Measurements from ENCODE around the gene LAMA5. TPM values are rescaled to one million over a fixed set of nuclear protein-coding genes. Genes with fewer than 3 reads are reported as not detected.

The LAMA5 gene
- total RNA-seq, 1 experiment from 2014 or later: 321 TPM

DNA sequence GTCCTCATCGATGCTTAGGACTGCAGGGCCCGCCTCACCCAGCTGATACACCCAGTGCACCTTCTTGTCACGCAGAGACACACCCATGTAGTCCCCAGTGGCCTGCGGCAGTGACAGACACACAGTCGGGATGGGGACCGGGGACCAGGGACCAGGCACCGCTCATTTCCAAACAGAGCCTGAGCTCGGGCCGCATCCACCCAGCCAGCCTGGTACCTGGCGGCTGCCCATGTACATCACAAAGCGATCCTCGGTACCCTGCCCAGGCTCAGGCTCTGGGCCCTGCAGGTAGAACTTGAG is 52.8 kb downstream of the LAMA5 start:
- no peak for ATAC-seq
- Histone ChIP-seq H4K20me1 (ENCODE audit: insufficient read depth) (no peaks in the 10 kb centered on the region), H3K9me3 (ENCODE audit: control insufficient read depth in 1 of 2, insufficient read depth in 1 of 2, low read depth in 1 of 2, low read length in 2 of 2) (no peaks in the 10 kb centered on the region), H3K4me1 (ENCODE audit: control insufficient read depth in 1 of 2, insufficient read depth in 2 of 2, low read length in 2 of 2) (no peaks in the 10 kb centered on the region), H3K9ac (ENCODE audit: low read length) (no peak overlapping the region), H3K27ac (ENCODE audit: low read depth, low read length) (no peak overlapping the region), H3K4me3 (replicated peaks in 1 of 2; ENCODE audit: low read depth in 1 of 2, low read length in 2 of 2) (no peak overlapping the region), H3K79me2 (ENCODE audit: insufficient read depth, low read length) (peaks cover 7% of the 10 kb centered on the region; the same call in 1 of the 2 replicates), H2AFZ (ENCODE audit: low read depth, low read length, poor library complexity, severe bottlenecking) (no peak overlapping the region), H3K9me2 (ENCODE audit: insufficient read depth) (no peaks in the 10 kb centered on the region), H3K4me2 (ENCODE audit: low read length) (no peak overlapping the region), H3K36me3 (ENCODE audit: control insufficient read depth in 1 of 2, insufficient read depth in 2 of 2, low read length in 2 of 2) (peaks cover 17 to 42% of the 10 kb centered on the region in 2 experiments), H3K27me3 (ENCODE audit: insufficient read depth, low read length) (no peaks in the 10 kb centered on the region)
- POLR2A ChIA-PET: no interaction called here
- CTCF ChIA-PET: no interaction called here
- no peak for DNase-seq (ENCODE audit: low read depth, low spot score)
- intact Hi-C loops (cut with micrococcal nuclease): no loop called here
- BruUV-seq (replicated peaks): no TSS peak
- RAD21 ChIA-PET (ENCODE audit: low non-redundant PET in 1 of 2, low total read pairs in 2 of 2, uncharacterized antibody in 2 of 2, unreplicated experiment in 2 of 2): no interaction called here
- TF ChIP-seq EGR1 (IDR thresholded peaks at IDR 0.05; ENCODE audit: low read depth): no peak
- TF ChIP-seq RAD21 (IDR thresholded peaks at IDR 0.05; ENCODE audit: low read depth): no peak
- TF ChIP-seq ZNF274 (IDR thresholded peaks at IDR 0.05; ENCODE audit: low read depth, low read length): no peak
- TF ChIP-seq POLR2A (IDR thresholded peaks at IDR 0.05; ENCODE audit: borderline replicate concordance, extremely low read depth, insufficient read depth, insufficient read length): no peak

DNA sequence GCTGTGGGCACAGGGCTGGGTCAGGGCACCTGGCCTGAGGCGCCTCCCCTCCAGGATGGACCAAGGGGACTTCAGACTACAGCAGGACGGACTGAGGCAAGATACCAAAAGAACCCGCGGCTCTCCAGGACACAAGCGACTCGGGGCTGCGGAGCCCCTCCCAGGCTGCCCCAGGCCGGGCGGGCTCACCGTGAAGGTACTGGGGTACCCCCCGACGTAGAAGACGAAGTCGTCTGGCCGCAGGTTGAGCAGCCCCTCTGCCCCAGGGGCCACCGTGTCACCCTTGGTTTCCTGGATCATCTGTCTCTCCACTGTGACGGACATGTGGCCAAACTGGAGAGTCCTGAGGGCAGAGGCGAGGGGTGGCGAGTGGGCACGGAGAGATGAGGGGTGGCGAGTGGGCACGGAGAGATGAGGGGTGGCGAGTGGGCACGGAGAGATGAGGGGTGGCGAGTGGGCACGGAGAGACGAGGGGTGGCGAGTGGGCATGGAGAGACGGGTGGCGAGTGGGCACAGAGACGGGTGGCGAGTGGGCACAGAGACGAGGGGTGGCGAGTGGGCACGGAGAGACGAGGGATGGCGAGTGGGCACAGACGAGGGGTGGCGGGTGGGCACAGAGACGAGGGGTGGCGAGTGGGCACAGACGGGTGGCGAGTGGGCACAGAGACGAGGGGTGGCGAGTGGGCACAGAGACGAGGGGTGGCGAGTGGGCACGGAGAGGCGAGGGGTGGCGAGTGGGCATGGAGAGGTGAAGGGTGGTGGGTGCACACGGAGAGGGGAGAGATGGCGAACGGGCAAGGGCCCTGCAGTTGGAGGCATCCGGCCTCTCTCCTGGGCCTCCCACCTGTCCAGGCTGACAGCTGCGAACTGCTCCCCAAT is 53.4 kb downstream of the LAMA5 start:
- H3K36me3 ChIP-seq (ENCODE audit: control insufficient read depth in 1 of 2, insufficient read depth in 2 of 2, low read length in 2 of 2): peaks cover 20 to 36% of the 10 kb centered on the region in 2 experiments
- TF ChIP-seq, protein P1, sequence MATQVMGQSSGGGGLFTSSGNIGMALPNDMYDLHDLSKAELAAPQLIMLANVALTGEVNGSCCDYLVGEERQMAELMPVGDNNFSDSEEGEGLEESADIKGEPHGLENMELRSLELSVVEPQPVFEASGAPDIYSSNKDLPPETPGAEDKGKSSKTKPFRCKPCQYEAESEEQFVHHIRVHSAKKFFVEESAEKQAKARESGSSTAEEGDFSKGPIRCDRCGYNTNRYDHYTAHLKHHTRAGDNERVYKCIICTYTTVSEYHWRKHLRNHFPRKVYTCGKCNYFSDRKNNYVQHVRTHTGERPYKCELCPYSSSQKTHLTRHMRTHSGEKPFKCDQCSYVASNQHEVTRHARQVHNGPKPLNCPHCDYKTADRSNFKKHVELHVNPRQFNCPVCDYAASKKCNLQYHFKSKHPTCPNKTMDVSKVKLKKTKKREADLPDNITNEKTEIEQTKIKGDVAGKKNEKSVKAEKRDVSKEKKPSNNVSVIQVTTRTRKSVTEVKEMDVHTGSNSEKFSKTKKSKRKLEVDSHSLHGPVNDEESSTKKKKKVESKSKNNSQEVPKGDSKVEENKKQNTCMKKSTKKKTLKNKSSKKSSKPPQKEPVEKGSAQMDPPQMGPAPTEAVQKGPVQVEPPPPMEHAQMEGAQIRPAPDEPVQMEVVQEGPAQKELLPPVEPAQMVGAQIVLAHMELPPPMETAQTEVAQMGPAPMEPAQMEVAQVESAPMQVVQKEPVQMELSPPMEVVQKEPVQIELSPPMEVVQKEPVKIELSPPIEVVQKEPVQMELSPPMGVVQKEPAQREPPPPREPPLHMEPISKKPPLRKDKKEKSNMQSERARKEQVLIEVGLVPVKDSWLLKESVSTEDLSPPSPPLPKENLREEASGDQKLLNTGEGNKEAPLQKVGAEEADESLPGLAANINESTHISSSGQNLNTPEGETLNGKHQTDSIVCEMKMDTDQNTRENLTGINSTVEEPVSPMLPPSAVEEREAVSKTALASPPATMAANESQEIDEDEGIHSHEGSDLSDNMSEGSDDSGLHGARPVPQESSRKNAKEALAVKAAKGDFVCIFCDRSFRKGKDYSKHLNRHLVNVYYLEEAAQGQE (IDR thresholded peaks at IDR 0.05; ENCODE audit: low read depth): no peak
- TF ChIP-seq TCF7L2 (IDR thresholded peaks at IDR 0.05; ENCODE audit: borderline replicate concordance, extremely low read depth, insufficient read depth, insufficient read length) (no peak), SIN3A (IDR thresholded peaks at IDR 0.05; ENCODE audit: low read depth) (no peak)
- BruUV-seq (replicated peaks): no TSS peak

More for the DNA sequence above, 53.4 kb downstream of the LAMA5 start:
- H3K9me2 ChIP-seq (ENCODE audit: insufficient read depth): no peaks in the 10 kb centered on the region
- RAD21 ChIA-PET (ENCODE audit: low non-redundant PET in 1 of 2, low total read pairs in 2 of 2, uncharacterized antibody in 2 of 2, unreplicated experiment in 2 of 2): no interaction called here
- H3K9me3 ChIP-seq (ENCODE audit: control insufficient read depth in 1 of 2, insufficient read depth in 1 of 2, low read depth in 1 of 2, low read length in 2 of 2): no peaks in the 10 kb centered on the region
- no peak overlapping the region for H3K9ac ChIP-seq (ENCODE audit: low read length)
- no peak for ATAC-seq
- POLR2A ChIA-PET: no interaction called here
- no peak overlapping the region for H3K4me3 ChIP-seq (replicated peaks in 1 of 2; ENCODE audit: low read depth in 1 of 2, low read length in 2 of 2)
- H3K79me2 ChIP-seq (ENCODE audit: insufficient read depth, low read length): peaks cover 7% of the 10 kb centered on the region; the same call in 1 of the 2 replicates
- DNase-seq (ENCODE audit: low read depth, low spot score): no peak
- intact Hi-C loops (cut with micrococcal nuclease): no loop called here
- H2AFZ ChIP-seq (ENCODE audit: low read depth, low read length, poor library complexity, severe bottlenecking): no peak overlapping the region
- no peaks in the 10 kb centered on the region for H4K20me1 ChIP-seq (ENCODE audit: insufficient read depth)
- no peak overlapping the region for H3K27ac ChIP-seq (ENCODE audit: low read depth, low read length)
- H3K27me3 ChIP-seq (ENCODE audit: insufficient read depth, low read length): no peaks in the 10 kb centered on the region
- CTCF ChIA-PET: no interaction called here
- no peak overlapping the region for H3K4me2 ChIP-seq (ENCODE audit: low read length)
- H3K4me1 ChIP-seq (ENCODE audit: control insufficient read depth in 1 of 2, insufficient read depth in 2 of 2, low read length in 2 of 2): no peaks in the 10 kb centered on the region
